ENCODE data around the gene MMP28. TPM values are rescaled to one million over a fixed set of nuclear protein-coding genes. Genes with fewer than 3 reads are reported as not detected.
A peak's percentile ranks its signal among the peaks of the same experiment; 100 is the strongest.

Gene MMP28
- total RNA-seq, 4 donors from 2014 or later = 104 to 368 (median 128) TPM

- DNase-seq = peak; percentile 83
- no peaks in the 10 kb centered on the region for H3K27me3 ChIP-seq
- H3K4me1 ChIP-seq = peaks cover 32 to 51% (median 42%) of the 10 kb centered on the region in 4 donors
- H3K36me3 ChIP-seq = no peaks in the 10 kb centered on the region
- no peak overlapping the region for H3K4me3 ChIP-seq
- H3K9me3 ChIP-seq = no peaks in the 10 kb centered on the region
- TF ChIP-seq EP300 (IDR thresholded peaks at IDR 0.05; ENCODE audit: low read depth) (no peak), POLR2AphosphoS5 (IDR thresholded peaks at IDR 0.05) (peak; percentile 24 to 65 (median 41)), POLR2A (IDR thresholded peaks at IDR 0.05) (no peak)
- TF ChIP-seq, protein P1, sequence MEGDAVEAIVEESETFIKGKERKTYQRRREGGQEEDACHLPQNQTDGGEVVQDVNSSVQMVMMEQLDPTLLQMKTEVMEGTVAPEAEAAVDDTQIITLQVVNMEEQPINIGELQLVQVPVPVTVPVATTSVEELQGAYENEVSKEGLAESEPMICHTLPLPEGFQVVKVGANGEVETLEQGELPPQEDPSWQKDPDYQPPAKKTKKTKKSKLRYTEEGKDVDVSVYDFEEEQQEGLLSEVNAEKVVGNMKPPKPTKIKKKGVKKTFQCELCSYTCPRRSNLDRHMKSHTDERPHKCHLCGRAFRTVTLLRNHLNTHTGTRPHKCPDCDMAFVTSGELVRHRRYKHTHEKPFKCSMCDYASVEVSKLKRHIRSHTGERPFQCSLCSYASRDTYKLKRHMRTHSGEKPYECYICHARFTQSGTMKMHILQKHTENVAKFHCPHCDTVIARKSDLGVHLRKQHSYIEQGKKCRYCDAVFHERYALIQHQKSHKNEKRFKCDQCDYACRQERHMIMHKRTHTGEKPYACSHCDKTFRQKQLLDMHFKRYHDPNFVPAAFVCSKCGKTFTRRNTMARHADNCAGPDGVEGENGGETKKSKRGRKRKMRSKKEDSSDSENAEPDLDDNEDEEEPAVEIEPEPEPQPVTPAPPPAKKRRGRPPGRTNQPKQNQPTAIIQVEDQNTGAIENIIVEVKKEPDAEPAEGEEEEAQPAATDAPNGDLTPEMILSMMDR (IDR thresholded peaks at IDR 0.05) = no peak
- H3K27ac ChIP-seq = peak overlapping the region; percentile 51 to 82 (median 73)
- intact Hi-C loops (cut with DNase I; ENCODE audit: low total_unique reads) = no loop called here
- in situ Hi-C loops (cut with MboI; ENCODE audit: low pct_ligation_motif_present in 1 of 4, low pct_unique_long_range_greater_than_20kb in 1 of 4, low sequenced_read_pairs in 3 of 4) = loop anchor here in 2 of 4 donors (5.0 kb wide), 1 partner anchor 33 kb away; no protein-coding TSS in a partner anchor
These were observed 4.5 kb upstream of the MMP28 start for GRCh38 chr17:35799942-35800341.

GRCh38 chr17:35797918-35798317, 2.5 kb upstream of the MMP28 start:
- 61 to 69% methylated on average over 5 of the region's 5 CpGs for WGBS, 2 donors (ENCODE audit: low coverage in 1 of 2)
- H3K9me3 ChIP-seq = no peaks in the 10 kb centered on the region
- no peak overlapping the region for H3K4me3 ChIP-seq
- H3K4me1 ChIP-seq = peaks cover 34 to 62% (median 51%) of the 10 kb centered on the region in 4 donors
- H3K27me3 ChIP-seq = no peaks in the 10 kb centered on the region
- intact Hi-C loops (cut with DNase I; ENCODE audit: low total_unique reads) (no loop called here), in situ Hi-C loops (cut with MboI; ENCODE audit: low pct_ligation_motif_present in 1 of 4, low pct_unique_long_range_greater_than_20kb in 1 of 4, low sequenced_read_pairs in 3 of 4) (no loop called here)
- no peak overlapping the region for H3K27ac ChIP-seq
- H3K36me3 ChIP-seq = no peaks in the 10 kb centered on the region
- no peak for DNase-seq
- TF ChIP-seq, protein P1 (IDR thresholded peaks at IDR 0.05) = no peak
- TF ChIP-seq POLR2A (IDR thresholded peaks at IDR 0.05) = no peak
- TF ChIP-seq EP300 (IDR thresholded peaks at IDR 0.05; ENCODE audit: low read depth) = no peak
- no peak for TF ChIP-seq POLR2AphosphoS5 (IDR thresholded peaks at IDR 0.05)

DNA sequence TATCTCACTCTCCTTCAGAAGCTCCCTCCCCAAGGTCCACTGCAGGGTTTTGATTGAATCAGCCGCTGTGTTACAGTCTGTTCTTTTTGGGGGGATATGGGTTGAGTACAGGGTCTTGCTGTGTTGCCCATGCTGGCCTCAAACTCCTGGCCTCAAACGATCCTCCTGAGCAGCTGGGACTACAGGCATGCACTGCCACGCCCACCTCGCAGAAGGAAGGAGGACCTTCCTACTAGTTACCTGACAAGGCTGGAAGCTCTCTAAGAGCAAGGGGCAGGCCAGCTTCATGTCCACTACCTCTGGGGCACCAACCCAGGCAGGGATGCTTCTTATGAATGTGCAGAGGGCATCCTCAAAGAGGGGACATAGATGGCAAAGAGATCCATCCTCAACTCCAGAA, 1.9 kb upstream of the MMP28 start:
- Histone ChIP-seq H3K36me3 (no peaks in the 10 kb centered on the region), H3K4me1 (peaks cover 37 to 64% (median 52%) of the 10 kb centered on the region in 4 donors), H3K4me3 (no peak overlapping the region), H3K9me3 (no peaks in the 10 kb centered on the region), H3K27ac (no peak overlapping the region), H3K27me3 (no peaks in the 10 kb centered on the region)
- intact Hi-C loops (cut with DNase I; ENCODE audit: low total_unique reads) = no loop called here
- no peak for DNase-seq
- 17 to 50% methylated on average over 1 to 4 of the region's 4 CpGs for WGBS, 2 donors (ENCODE audit: low coverage in 1 of 2)
- in situ Hi-C loops (cut with MboI; ENCODE audit: low pct_ligation_motif_present in 1 of 4, low pct_unique_long_range_greater_than_20kb in 1 of 4, low sequenced_read_pairs in 3 of 4) = no loop called here
- TF ChIP-seq POLR2A (IDR thresholded peaks at IDR 0.05) (no peak), EP300 (IDR thresholded peaks at IDR 0.05; ENCODE audit: low read depth) (no peak), POLR2AphosphoS5 (IDR thresholded peaks at IDR 0.05) (no peak)
- TF ChIP-seq, protein P1 (IDR thresholded peaks at IDR 0.05) = no peak

- in situ Hi-C loops (cut with MboI; ENCODE audit: low pct_ligation_motif_present in 1 of 4, low pct_unique_long_range_greater_than_20kb in 1 of 4, low sequenced_read_pairs in 3 of 4) = no loop called here
- TF ChIP-seq, protein P1 (IDR thresholded peaks at IDR 0.05) = no peak
- no peak for TF ChIP-seq POLR2A (IDR thresholded peaks at IDR 0.05)
- no peak for TF ChIP-seq POLR2AphosphoS5 (IDR thresholded peaks at IDR 0.05)
- TF ChIP-seq EP300 (IDR thresholded peaks at IDR 0.05; ENCODE audit: low read depth) = no peak
- H3K4me1 ChIP-seq = peaks cover 33 to 62% (median 49%) of the 10 kb centered on the region in 4 donors
These were observed 1.5 kb upstream of the MMP28 start for GRCh38 chr17:35796942-35797341.

More at GRCh38 chr17:35796942-35797341, 1.5 kb upstream of the MMP28 start:
- Histone ChIP-seq H3K27me3 (no peaks in the 10 kb centered on the region), H3K9me3 (no peaks in the 10 kb centered on the region), H3K27ac (no peak overlapping the region), H3K4me3 (no peak overlapping the region), H3K36me3 (no peaks in the 10 kb centered on the region)
- intact Hi-C loops (cut with DNase I; ENCODE audit: low total_unique reads) = no loop called here
- DNase-seq = no peak
- 88% methylated on average over 1 of the region's 1 CpG; no CpG with 5 or more reads in 1 of the 2 donors for WGBS, 2 donors (ENCODE audit: low coverage in 1 of 2)

Data from transverse colon (tissue), 4 donors.